GM12878 (cell line): ENCODE measurements around the gene WAS.

Experiments used
- ATF3 ChIP-seq: IDR thresholded peaks from 2 replicates; pipeline ENCODE4 v1.6.1; 2011; ENCODE audit warnings: low read depth, mild to moderate bottlenecking, low read length, moderate library complexity, borderline replicate concordance; ENCODE audit errors: extremely low read depth
- POLR2A ChIP-seq: IDR thresholded peaks from 2 replicates; pipeline ENCODE4 v1.6.1; 2011; ENCODE audit warnings: low read depth, mild to moderate bottlenecking, low read length

GRCh38 chrX:48664156-48664555 is 19.4 kb upstream of the WAS start:
- TF ChIP-seq ATF3 (no peak), POLR2A (no peak)
